ENCODE data around the gene HAND1.

The HAND1 gene

GRCh38 chr5:154505567-154505966 lies 27.5 kb upstream of the HAND1 start:
- DNase-seq, result no peak

- DNase-seq, result no peak
Measured at GRCh38 chr5:154503698-154504039, 25.6 kb upstream of the HAND1 start.

- no peak for DNase-seq
Measured at GRCh38 chr5:154502180-154502579, 24.2 kb upstream of the HAND1 start.

GRCh38 chr5:154501566-154501965 lies 23.5 kb upstream of the HAND1 start:
- no peak for DNase-seq

GRCh38 chr5:154498994-154499393 lies 21.0 kb upstream of the HAND1 start:
- no peak for DNase-seq

- no peak for DNase-seq
Measured at GRCh38 chr5:154498591-154498990, 20.6 kb upstream of the HAND1 start.

GRCh38 chr5:154494036-154494435 lies 16.0 kb upstream of the HAND1 start:
- DNase-seq, result no peak

GRCh38 chr5:154493274-154493673 lies 15.2 kb upstream of the HAND1 start:
- no peak for DNase-seq

- no peak for DNase-seq
Measured at GRCh38 chr5:154491941-154492340, 13.9 kb upstream of the HAND1 start.

GRCh38 chr5:154487541-154487940 lies 9.5 kb upstream of the HAND1 start:
- peak; percentile 82 for DNase-seq

- DNase-seq, result no peak
Measured at GRCh38 chr5:154486427-154486866, 8.4 kb upstream of the HAND1 start.

GRCh38 chr5:154485850-154486426 lies 7.9 kb upstream of the HAND1 start:
- DNase-seq, result no peak

- no peak for DNase-seq
Measured at GRCh38 chr5:154485096-154485491, 7.1 kb upstream of the HAND1 start.

- no peak for DNase-seq
Measured at GRCh38 chr5:154484393-154485095, 6.5 kb upstream of the HAND1 start.

- no peak for DNase-seq
Measured at GRCh38 chr5:154483654-154484392, 5.8 kb upstream of the HAND1 start.

GRCh38 chr5:154482528-154483449 lies 4.8 kb upstream of the HAND1 start:
- no peak for DNase-seq

GRCh38 chr5:154481584-154482381 lies 3.8 kb upstream of the HAND1 start:
- DNase-seq, result no peak

GRCh38 chr5:154480847-154481246 lies 2.8 kb upstream of the HAND1 start:
- no peak for DNase-seq

GRCh38 chr5:154479944-154480750 lies 2.1 kb upstream of the HAND1 start:
- no peak for DNase-seq

- no peak for DNase-seq
Measured at GRCh38 chr5:154479160-154479943, 1.3 kb upstream of the HAND1 start.

- DNase-seq, result no peak
Measured at GRCh38 chr5:154478752-154479159, 729 bp upstream of the HAND1 start.
